SK-N-SH treated with all-trans-retinoic acid at 6 μM for 48 hours (cell line): Measurements from ENCODE around the gene SCYL1.

Source experiments
- ATAC-seq: fragments of 200-7000 bp; cut with Tn5 transposase; 3 replicates; pipeline ENCODE4 v1.9.1; 2020; ENCODE audit warnings: mild to moderate bottlenecking, moderate library complexity
- ARNTL ChIP-seq: fragments of 450-650 bp; formaldehyde crosslinking; IDR thresholded peaks from 2 replicates; pipeline ENCODE4 v1.5.0; 2020; ENCODE audit warnings: low read depth, mild to moderate bottlenecking, moderate library complexity, borderline replicate concordance
- BACH2 ChIP-seq: fragments of 250-450 bp; sonication (Bioruptor Pico); IDR thresholded peaks from 2 replicates; pipeline ENCODE4 v1.9.0; 2021; ENCODE audit warnings: mild to moderate bottlenecking, borderline replicate concordance
- ESRRG ChIP-seq: fragments of 250-450 bp; sonication (Bioruptor Pico); IDR thresholded peaks from 2 replicates; pipeline ENCODE4 v1.6.1; 2021; ENCODE audit warnings: mild to moderate bottlenecking
- GLIS3 ChIP-seq: fragments of 250-450 bp; sonication (Bioruptor Pico); IDR thresholded peaks from 2 replicates; pipeline ENCODE4 v1.5.0; 2020; ENCODE audit warnings: mild to moderate bottlenecking, moderate library complexity
- ISL1 ChIP-seq: fragments of 250-450 bp; sonication (Bioruptor Pico); IDR thresholded peaks from 2 replicates; pipeline ENCODE4 v2.1.2; 2022; ENCODE audit warnings: mild to moderate bottlenecking, moderate library complexity
- OSR1 ChIP-seq: fragments of 250-450 bp; sonication (Bioruptor Pico); IDR thresholded peaks from 2 replicates; pipeline ENCODE4 v1.8.0; 2022; ENCODE audit warnings: moderate library complexity, mild to moderate bottlenecking, inconsistent platforms
- PPARA ChIP-seq: fragments of 250-450 bp; sonication (Bioruptor Pico); IDR thresholded peaks from 2 replicates; pipeline ENCODE4 v1.5.0; 2020; ENCODE audit warnings: mild to moderate bottlenecking, borderline replicate concordance
- RARB ChIP-seq: fragments of 250-450 bp; sonication (Bioruptor Pico); IDR thresholded peaks from 2 replicates; pipeline ENCODE4 v1.8.0; 2021; ENCODE audit warnings: mild to moderate bottlenecking, moderate library complexity
- SNAI2 ChIP-seq: fragments of 250-450 bp; sonication (Bioruptor Pico); IDR thresholded peaks from 2 replicates; pipeline ENCODE4 v1.5.0; 2020; ENCODE audit warnings: mild to moderate bottlenecking, moderate library complexity
- TCF4 ChIP-seq: fragments of 250-450 bp; sonication (Bioruptor Pico); IDR thresholded peaks from 2 replicates; pipeline ENCODE4 v1.8.0; 2021; ENCODE audit warnings: mild to moderate bottlenecking, moderate library complexity, borderline replicate concordance
- TOX ChIP-seq: fragments of 250-450 bp; sonication (Bioruptor Pico); IDR thresholded peaks from 2 replicates; pipeline ENCODE4 v1.8.0; 2021; ENCODE audit warnings: mild to moderate bottlenecking, moderate library complexity, borderline replicate concordance
- TSHZ2 ChIP-seq: fragments of 250-450 bp; sonication (Bioruptor Pico); IDR thresholded peaks from 2 replicates; pipeline ENCODE4 v1.5.0; 2020; ENCODE audit warnings: mild to moderate bottlenecking, moderate library complexity
- ZC3H10 ChIP-seq: fragments of 250-450 bp; sonication (Bioruptor Pico); IDR thresholded peaks from 2 replicates; pipeline ENCODE4 v1.5.1; 2021; ENCODE audit warnings: mild to moderate bottlenecking, moderate library complexity
- ZFP3 ChIP-seq: fragments of 250-450 bp; sonication (Bioruptor Pico); IDR thresholded peaks from 2 replicates; pipeline ENCODE4 v1.5.0; 2020; ENCODE audit warnings: mild to moderate bottlenecking, moderate library complexity
- ZFP30 ChIP-seq: fragments of 450-650 bp; formaldehyde crosslinking; IDR thresholded peaks from 2 replicates; pipeline ENCODE4 v1.5.0; 2022; ENCODE audit warnings: mild to moderate bottlenecking, moderate library complexity
- ZNF565 ChIP-seq: fragments of 450-650 bp; formaldehyde crosslinking; conservative IDR thresholded peaks from 2 replicates; pipeline ENCODE4 v1.5.0; 2020; ENCODE audit warnings: low read depth, mild to moderate bottlenecking, moderate library complexity
- ZNF70 ChIP-seq: fragments of 450-650 bp; formaldehyde crosslinking; IDR thresholded peaks from 2 replicates; pipeline ENCODE4 v1.5.0; 2020; ENCODE audit warnings: mild to moderate bottlenecking, moderate library complexity
- ZNF8 ChIP-seq: fragments of 450-650 bp; formaldehyde crosslinking; IDR thresholded peaks from 2 replicates; pipeline ENCODE4 v1.5.0; 2020; ENCODE audit warnings: mild to moderate bottlenecking, moderate library complexity
- TF ChIP-seq, protein P1 (sequence below): fragments of 250-450 bp; sonication (Bioruptor Pico); IDR thresholded peaks from 2 replicates; pipeline ENCODE4 v1.5.1; 2021; ENCODE audit warnings: mild to moderate bottlenecking, moderate library complexity
- TF ChIP-seq, protein P2 (sequence below): fragments of 250-450 bp; sonication (Bioruptor Pico); IDR thresholded peaks from 2 replicates; pipeline ENCODE4 v1.8.0; 2020; ENCODE audit warnings: mild to moderate bottlenecking, moderate library complexity, borderline replicate concordance
- TF ChIP-seq, protein P3 (sequence below): fragments of 250-450 bp; sonication (Bioruptor Pico); IDR thresholded peaks from 2 replicates; pipeline ENCODE4 v1.5.1; 2020; ENCODE audit warnings: low read depth, mild to moderate bottlenecking, moderate library complexity
- TF ChIP-seq, protein P4 (sequence below): fragments of 250-450 bp; sonication (Bioruptor Pico); IDR thresholded peaks from 2 replicates; pipeline ENCODE4 v1.8.0; 2021; ENCODE audit warnings: low read depth, mild to moderate bottlenecking, moderate library complexity, borderline replicate concordance

The SCYL1 gene

GRCh38 chr11:65578134-65578533 lies 53.3 kb downstream of the SCYL1 start:
- no peak for ATAC-seq
- no peak for TF ChIP-seq ZNF565 (CRISPR knock-in tag)
- no peak for TF ChIP-seq ZC3H10 (CRISPR knock-in tag)
- no peak for TF ChIP-seq OSR1
- TF ChIP-seq, protein P1, sequence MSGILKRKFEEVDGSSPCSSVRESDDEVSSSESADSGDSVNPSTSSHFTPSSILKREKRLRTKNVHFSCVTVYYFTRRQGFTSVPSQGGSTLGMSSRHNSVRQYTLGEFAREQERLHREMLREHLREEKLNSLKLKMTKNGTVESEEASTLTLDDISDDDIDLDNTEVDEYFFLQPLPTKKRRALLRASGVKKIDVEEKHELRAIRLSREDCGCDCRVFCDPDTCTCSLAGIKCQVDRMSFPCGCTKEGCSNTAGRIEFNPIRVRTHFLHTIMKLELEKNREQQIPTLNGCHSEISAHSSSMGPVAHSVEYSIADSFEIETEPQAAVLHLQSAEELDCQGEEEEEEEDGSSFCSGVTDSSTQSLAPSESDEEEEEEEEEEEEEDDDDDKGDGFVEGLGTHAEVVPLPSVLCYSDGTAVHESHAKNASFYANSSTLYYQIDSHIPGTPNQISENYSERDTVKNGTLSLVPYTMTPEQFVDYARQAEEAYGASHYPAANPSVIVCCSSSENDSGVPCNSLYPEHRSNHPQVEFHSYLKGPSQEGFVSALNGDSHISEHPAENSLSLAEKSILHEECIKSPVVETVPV (CRISPR knock-in tag) = no peak
- TF ChIP-seq TCF4 = no peak
- no peak for TF ChIP-seq ESRRG (CRISPR knock-in tag)
- TF ChIP-seq ARNTL (CRISPR knock-in tag) = no peak
- no peak for TF ChIP-seq ZFP3 (CRISPR knock-in tag)
- no peak for TF ChIP-seq SNAI2 (CRISPR knock-in tag)
- TF ChIP-seq ZFP30 (CRISPR knock-in tag) = no peak
- no peak for TF ChIP-seq PPARA (CRISPR knock-in tag)
- TF ChIP-seq RARB (CRISPR knock-in tag) = no peak
- no peak for TF ChIP-seq BACH2 (CRISPR knock-in tag)
- no peak for TF ChIP-seq TSHZ2 (CRISPR knock-in tag)
- no peak for TF ChIP-seq ISL1 (CRISPR knock-in tag)
- TF ChIP-seq TOX (CRISPR knock-in tag) = no peak
- TF ChIP-seq, protein P2, sequence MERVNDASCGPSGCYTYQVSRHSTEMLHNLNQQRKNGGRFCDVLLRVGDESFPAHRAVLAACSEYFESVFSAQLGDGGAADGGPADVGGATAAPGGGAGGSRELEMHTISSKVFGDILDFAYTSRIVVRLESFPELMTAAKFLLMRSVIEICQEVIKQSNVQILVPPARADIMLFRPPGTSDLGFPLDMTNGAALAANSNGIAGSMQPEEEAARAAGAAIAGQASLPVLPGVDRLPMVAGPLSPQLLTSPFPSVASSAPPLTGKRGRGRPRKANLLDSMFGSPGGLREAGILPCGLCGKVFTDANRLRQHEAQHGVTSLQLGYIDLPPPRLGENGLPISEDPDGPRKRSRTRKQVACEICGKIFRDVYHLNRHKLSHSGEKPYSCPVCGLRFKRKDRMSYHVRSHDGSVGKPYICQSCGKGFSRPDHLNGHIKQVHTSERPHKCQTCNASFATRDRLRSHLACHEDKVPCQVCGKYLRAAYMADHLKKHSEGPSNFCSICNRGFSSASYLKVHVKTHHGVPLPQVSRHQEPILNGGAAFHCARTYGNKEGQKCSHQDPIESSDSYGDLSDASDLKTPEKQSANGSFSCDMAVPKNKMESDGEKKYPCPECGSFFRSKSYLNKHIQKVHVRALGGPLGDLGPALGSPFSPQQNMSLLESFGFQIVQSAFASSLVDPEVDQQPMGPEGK (CRISPR knock-in tag) = no peak
- TF ChIP-seq, protein P3, sequence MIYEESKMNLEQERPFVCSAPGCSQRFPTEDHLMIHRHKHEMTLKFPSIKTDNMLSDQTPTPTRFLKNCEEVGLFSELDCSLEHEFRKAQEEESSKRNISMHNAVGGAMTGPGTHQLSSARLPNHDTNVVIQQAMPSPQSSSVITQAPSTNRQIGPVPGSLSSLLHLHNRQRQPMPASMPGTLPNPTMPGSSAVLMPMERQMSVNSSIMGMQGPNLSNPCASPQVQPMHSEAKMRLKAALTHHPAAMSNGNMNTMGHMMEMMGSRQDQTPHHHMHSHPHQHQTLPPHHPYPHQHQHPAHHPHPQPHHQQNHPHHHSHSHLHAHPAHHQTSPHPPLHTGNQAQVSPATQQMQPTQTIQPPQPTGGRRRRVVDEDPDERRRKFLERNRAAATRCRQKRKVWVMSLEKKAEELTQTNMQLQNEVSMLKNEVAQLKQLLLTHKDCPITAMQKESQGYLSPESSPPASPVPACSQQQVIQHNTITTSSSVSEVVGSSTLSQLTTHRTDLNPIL (CRISPR knock-in tag) = no peak
- TF ChIP-seq, protein P4, sequence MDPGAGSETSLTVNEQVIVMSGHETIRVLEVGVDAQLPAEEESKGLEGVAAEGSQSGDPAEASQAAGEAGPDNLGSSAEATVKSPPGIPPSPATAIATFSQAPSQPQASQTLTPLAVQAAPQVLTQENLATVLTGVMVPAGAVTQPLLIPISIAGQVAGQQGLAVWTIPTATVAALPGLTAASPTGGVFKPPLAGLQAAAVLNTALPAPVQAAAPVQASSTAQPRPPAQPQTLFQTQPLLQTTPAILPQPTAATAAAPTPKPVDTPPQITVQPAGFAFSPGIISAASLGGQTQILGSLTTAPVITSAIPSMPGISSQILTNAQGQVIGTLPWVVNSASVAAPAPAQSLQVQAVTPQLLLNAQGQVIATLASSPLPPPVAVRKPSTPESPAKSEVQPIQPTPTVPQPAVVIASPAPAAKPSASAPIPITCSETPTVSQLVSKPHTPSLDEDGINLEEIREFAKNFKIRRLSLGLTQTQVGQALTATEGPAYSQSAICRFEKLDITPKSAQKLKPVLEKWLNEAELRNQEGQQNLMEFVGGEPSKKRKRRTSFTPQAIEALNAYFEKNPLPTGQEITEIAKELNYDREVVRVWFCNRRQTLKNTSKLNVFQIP = no peak
- TF ChIP-seq, all 23 proteins: peak for 0

DNA sequence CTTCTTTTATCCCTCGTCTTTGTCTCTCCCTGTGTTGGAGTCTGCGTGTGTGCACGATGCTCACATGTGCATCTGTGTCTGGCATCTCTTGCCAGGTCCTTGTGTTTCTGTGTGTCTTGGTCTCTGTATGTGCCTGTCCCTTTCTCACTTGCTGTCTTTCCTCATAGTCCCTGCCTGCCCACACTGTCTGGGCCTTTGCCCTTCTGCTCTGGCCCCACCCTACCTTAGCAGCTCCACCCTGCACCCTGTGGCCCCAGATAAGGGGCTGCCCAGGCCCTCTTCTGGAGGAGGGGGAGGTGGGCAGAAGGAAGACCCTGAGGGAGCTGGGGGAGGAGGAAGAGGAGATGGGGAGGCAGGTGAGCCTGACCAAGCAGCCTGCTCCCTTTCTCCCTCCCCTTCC lies 53.8 kb downstream of the SCYL1 start:
- ATAC-seq = no peak

More for the DNA sequence above, 53.8 kb downstream of the SCYL1 start:
- no peak for TF ChIP-seq TSHZ2 (CRISPR knock-in tag)
- TF ChIP-seq ZNF70 (CRISPR knock-in tag) = no peak
- TF ChIP-seq ZFP30 (CRISPR knock-in tag) = no peak
- TF ChIP-seq, protein P2 (CRISPR knock-in tag) = no peak
- TF ChIP-seq GLIS3 (CRISPR knock-in tag) = no peak
- no peak for TF ChIP-seq PPARA (CRISPR knock-in tag)
- no peak for TF ChIP-seq SNAI2 (CRISPR knock-in tag)
- TF ChIP-seq, protein P4 = no peak
- no peak for TF ChIP-seq ZC3H10 (CRISPR knock-in tag)
- TF ChIP-seq ZNF8 (CRISPR knock-in tag) = no peak
- TF ChIP-seq, protein P3 (CRISPR knock-in tag) = no peak
